WTC11 (cell line): ENCODE results near the gene SLC16A10. TPM values are rescaled to one million over a fixed set of nuclear protein-coding genes. Genes with fewer than 3 reads are reported as not detected.

ENCODE experiments used
- ATAC-seq: fragments of 200-7000 bp; cut with Tn5 transposase; 2 replicates; pipeline ENCODE4 v1.10.0; 2021; ENCODE audit warnings: mild to moderate bottlenecking, moderate library complexity
- CTCF ChIA-PET: fragments of 300-600 bp; sonication (Branson Sonifier 250); formaldehyde crosslinking; loops from one replicate; lab custom pipeline; 2021; ENCODE audit warnings: antibody characterized with exemption; lab: Charles Lee
- POLR2A ChIA-PET: fragments of 350-600 bp; sonication (Branson Sonifier 250); formaldehyde crosslinking; loops from one replicate; lab custom pipeline; 2021; ENCODE audit warnings: antibody characterized with exemption; lab: Charles Lee
- DNase-seq: peaks from one replicate; pipeline ENCODE4 v3.0.0; 2021; ENCODE audit warnings: low spot score
- H3K27ac Mint-ChIP-seq: 2 replicates; pipeline ENCODE4 v1.8.0; 2021; ENCODE audit warnings: mixed read lengths
- H3K27me3 Mint-ChIP-seq: 2 replicates; pipeline ENCODE4 v1.8.0; 2021; ENCODE audit warnings: low read depth, mild to moderate bottlenecking, moderate library complexity, mixed read lengths
- H3K36me3 Mint-ChIP-seq: 2 replicates; pipeline ENCODE4 v1.8.0; 2021; ENCODE audit warnings: mixed read lengths
- H3K4me1 Mint-ChIP-seq: 2 replicates; pipeline ENCODE4 v1.8.0; 2022; ENCODE audit warnings: mixed read lengths
- H3K4me3 Mint-ChIP-seq: 2 replicates; pipeline ENCODE4 v1.8.0; 2021; ENCODE audit warnings: mild to moderate bottlenecking, moderate library complexity, mixed read lengths
- H3K9me3 Mint-ChIP-seq: 2 replicates; pipeline ENCODE4 v1.8.0; 2021; ENCODE audit warnings: mixed read lengths
- ATF1 ChIP-seq: sonication (generic); formaldehyde crosslinking; IDR thresholded peaks from 2 replicates; pipeline ENCODE4 v1.8.1; 2023; ENCODE audit warnings: mild to moderate bottlenecking, moderate library complexity, missing genetic modification reagents
- CDX4 ChIP-seq: fragments of 250-450 bp; sonication (Bioruptor Pico); IDR thresholded peaks from 2 replicates; pipeline ENCODE4 v1.9.0; 2021; ENCODE audit warnings: moderate library complexity, mild to moderate bottlenecking, inconsistent platforms, borderline replicate concordance
- JUN ChIP-seq: sonication (generic); formaldehyde crosslinking; IDR thresholded peaks from 2 replicates; pipeline ENCODE4 v1.8.0; 2023; ENCODE audit warnings: mild to moderate bottlenecking, missing genetic modification reagents
- MXD4 ChIP-seq: fragments of 250-450 bp; sonication (Bioruptor Pico); IDR thresholded peaks from 2 replicates; pipeline ENCODE4 v1.8.0; 2021; ENCODE audit warnings: mild to moderate bottlenecking, moderate library complexity, borderline replicate concordance
- NFE2L1 ChIP-seq: sonication (generic); formaldehyde crosslinking; IDR thresholded peaks from 2 replicates; pipeline ENCODE4 v1.8.1; 2023; ENCODE audit warnings: missing genetic modification reagents
- SOX15 ChIP-seq: fragments of 250-450 bp; sonication (Bioruptor Pico); IDR thresholded peaks from 2 replicates; pipeline ENCODE4 v1.9.0; 2021; ENCODE audit warnings: mild to moderate bottlenecking
- TEAD1 ChIP-seq: sonication (generic); formaldehyde crosslinking; IDR thresholded peaks from 2 replicates; pipeline ENCODE4 v1.8.0; 2022; ENCODE audit warnings: mild to moderate bottlenecking, missing genetic modification reagents
- TP53 ChIP-seq: sonication (generic); formaldehyde crosslinking; IDR thresholded peaks from 2 replicates; pipeline ENCODE4 v1.8.1; 2023; ENCODE audit warnings: mild to moderate bottlenecking, missing genetic modification reagents
- ZMAT4 ChIP-seq: fragments of 250-450 bp; sonication (Bioruptor Pico); IDR thresholded peaks from 2 replicates; pipeline ENCODE4 v1.9.0; 2021; ENCODE audit warnings: mild to moderate bottlenecking
- ZNF121 ChIP-seq: sonication (generic); formaldehyde crosslinking; IDR thresholded peaks from 2 replicates; pipeline ENCODE4 v1.8.0; 2023; ENCODE audit warnings: missing genetic modification reagents
- ZNF317 ChIP-seq: sonication (generic); formaldehyde crosslinking; IDR thresholded peaks from 2 replicates; pipeline ENCODE4 v1.8.1; 2023; ENCODE audit warnings: low read depth, mild to moderate bottlenecking, moderate library complexity, missing genetic modification reagents, borderline replicate concordance
- ZNF396 ChIP-seq: fragments of 250-450 bp; sonication (Bioruptor Pico); IDR thresholded peaks from 2 replicates; pipeline ENCODE4 v1.8.0; 2021; ENCODE audit warnings: mild to moderate bottlenecking, moderate library complexity, borderline replicate concordance
- total RNA-seq: library from RNA; stranded (reverse); gene quantifications from 3 replicates; pipeline ENCODE4 v1.2.3, GENCODE V29; 2021
- TF ChIP-seq, protein P1 (sequence below): sonication (generic); formaldehyde crosslinking; IDR thresholded peaks from 2 replicates; pipeline ENCODE4 v1.8.0; 2023; ENCODE audit warnings: missing genetic modification reagents, mild to moderate bottlenecking, borderline replicate concordance
- TF ChIP-seq, protein P2 (sequence below): sonication (generic); formaldehyde crosslinking; IDR thresholded peaks from 2 replicates; pipeline ENCODE4 v1.8.1; 2023; ENCODE audit warnings: mild to moderate bottlenecking, moderate library complexity, missing genetic modification reagents
- TF ChIP-seq, protein P3 (sequence below): sonication (generic); formaldehyde crosslinking; IDR thresholded peaks from 2 replicates; pipeline ENCODE4 v1.8.1; 2022; ENCODE audit warnings: mild to moderate bottlenecking, moderate library complexity, missing genetic modification reagents
- TF ChIP-seq, protein P4 (sequence below): sonication (generic); formaldehyde crosslinking; IDR thresholded peaks from 2 replicates; pipeline ENCODE4 v1.8.0; 2023; ENCODE audit warnings: missing genetic modification reagents
- TF ChIP-seq, protein P5 (sequence below): sonication (generic); formaldehyde crosslinking; conservative IDR thresholded peaks from 2 replicates; pipeline ENCODE4 v1.8.1; 2022; ENCODE audit warnings: mild to moderate bottlenecking, missing genetic modification reagents
- TF ChIP-seq, protein P6 (sequence below): sonication (generic); formaldehyde crosslinking; IDR thresholded peaks from 2 replicates; pipeline ENCODE4 v1.8.1; 2022; ENCODE audit warnings: missing genetic modification reagents, borderline replicate concordance

The SLC16A10 gene
- total RNA-seq, 1 experiment from 2014 or later, result 18.4 TPM

DNA sequence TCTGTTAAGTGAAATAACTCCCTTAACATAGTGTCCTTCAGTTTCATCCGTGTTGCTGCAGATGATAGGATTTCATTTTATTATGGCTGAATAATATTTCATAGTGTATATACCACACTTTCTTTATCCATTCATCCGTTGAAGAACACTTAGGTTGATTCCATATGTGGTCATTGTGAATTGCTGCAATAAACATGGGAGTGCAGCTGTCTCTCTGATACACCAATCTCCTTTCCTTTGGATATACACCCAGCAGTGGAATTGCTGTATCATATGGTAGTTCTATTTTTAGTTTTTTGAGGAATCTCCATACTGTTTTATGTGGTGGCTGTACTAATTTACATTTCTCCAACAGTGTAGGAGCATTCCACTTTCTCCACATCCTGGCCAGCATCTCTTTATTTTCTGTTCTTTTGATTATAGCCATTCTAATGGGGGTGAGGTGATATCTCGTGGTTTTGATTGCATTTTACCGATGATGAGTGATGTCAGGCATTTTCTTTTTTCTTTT, 193.2 kb downstream of the SLC16A10 start:
- H3K9me3 Mint-ChIP-seq, result peaks cover 34% of the 10 kb centered on the region
- TF ChIP-seq, protein P1, sequence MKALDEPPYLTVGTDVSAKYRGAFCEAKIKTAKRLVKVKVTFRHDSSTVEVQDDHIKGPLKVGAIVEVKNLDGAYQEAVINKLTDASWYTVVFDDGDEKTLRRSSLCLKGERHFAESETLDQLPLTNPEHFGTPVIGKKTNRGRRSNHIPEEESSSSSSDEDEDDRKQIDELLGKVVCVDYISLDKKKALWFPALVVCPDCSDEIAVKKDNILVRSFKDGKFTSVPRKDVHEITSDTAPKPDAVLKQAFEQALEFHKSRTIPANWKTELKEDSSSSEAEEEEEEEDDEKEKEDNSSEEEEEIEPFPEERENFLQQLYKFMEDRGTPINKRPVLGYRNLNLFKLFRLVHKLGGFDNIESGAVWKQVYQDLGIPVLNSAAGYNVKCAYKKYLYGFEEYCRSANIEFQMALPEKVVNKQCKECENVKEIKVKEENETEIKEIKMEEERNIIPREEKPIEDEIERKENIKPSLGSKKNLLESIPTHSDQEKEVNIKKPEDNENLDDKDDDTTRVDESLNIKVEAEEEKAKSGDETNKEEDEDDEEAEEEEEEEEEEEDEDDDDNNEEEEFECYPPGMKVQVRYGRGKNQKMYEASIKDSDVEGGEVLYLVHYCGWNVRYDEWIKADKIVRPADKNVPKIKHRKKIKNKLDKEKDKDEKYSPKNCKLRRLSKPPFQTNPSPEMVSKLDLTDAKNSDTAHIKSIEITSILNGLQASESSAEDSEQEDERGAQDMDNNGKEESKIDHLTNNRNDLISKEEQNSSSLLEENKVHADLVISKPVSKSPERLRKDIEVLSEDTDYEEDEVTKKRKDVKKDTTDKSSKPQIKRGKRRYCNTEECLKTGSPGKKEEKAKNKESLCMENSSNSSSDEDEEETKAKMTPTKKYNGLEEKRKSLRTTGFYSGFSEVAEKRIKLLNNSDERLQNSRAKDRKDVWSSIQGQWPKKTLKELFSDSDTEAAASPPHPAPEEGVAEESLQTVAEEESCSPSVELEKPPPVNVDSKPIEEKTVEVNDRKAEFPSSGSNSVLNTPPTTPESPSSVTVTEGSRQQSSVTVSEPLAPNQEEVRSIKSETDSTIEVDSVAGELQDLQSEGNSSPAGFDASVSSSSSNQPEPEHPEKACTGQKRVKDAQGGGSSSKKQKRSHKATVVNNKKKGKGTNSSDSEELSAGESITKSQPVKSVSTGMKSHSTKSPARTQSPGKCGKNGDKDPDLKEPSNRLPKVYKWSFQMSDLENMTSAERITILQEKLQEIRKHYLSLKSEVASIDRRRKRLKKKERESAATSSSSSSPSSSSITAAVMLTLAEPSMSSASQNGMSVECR (CRISPR knock-in tag), result no peak
- TF ChIP-seq ZNF121 (CRISPR knock-in tag) (no peak), CDX4 (CRISPR knock-in tag) (no peak), ZNF396 (CRISPR knock-in tag) (no peak), ATF1 (CRISPR knock-in tag) (no peak), ZNF317 (CRISPR knock-in tag) (no peak), NFE2L1 (CRISPR knock-in tag) (no peak), JUN (CRISPR knock-in tag) (no peak), TEAD1 (CRISPR knock-in tag) (no peak), ZMAT4 (CRISPR knock-in tag) (no peak), MXD4 (CRISPR knock-in tag) (no peak), SOX15 (CRISPR knock-in tag) (no peak), TP53 (no peak)
- TF ChIP-seq, protein P2, sequence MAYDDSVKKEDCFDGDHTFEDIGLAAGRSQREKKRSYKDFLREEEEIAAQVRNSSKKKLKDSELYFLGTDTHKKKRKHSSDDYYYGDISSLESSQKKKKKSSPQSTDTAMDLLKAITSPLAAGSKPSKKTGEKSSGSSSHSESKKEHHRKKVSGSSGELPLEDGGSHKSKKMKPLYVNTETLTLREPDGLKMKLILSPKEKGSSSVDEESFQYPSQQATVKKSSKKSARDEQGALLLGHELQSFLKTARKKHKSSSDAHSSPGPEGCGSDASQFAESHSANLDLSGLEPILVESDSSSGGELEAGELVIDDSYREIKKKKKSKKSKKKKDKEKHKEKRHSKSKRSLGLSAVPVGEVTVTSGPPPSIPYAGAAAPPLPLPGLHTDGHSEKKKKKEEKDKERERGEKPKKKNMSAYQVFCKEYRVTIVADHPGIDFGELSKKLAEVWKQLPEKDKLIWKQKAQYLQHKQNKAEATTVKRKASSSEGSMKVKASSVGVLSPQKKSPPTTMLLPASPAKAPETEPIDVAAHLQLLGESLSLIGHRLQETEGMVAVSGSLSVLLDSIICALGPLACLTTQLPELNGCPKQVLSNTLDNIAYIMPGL (CRISPR knock-in tag), result no peak
- TF ChIP-seq, protein P3, sequence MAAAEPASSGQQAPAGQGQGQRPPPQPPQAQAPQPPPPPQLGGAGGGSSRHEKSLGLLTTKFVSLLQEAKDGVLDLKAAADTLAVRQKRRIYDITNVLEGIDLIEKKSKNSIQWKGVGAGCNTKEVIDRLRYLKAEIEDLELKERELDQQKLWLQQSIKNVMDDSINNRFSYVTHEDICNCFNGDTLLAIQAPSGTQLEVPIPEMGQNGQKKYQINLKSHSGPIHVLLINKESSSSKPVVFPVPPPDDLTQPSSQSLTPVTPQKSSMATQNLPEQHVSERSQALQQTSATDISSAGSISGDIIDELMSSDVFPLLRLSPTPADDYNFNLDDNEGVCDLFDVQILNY (CRISPR knock-in tag), result no peak
- TF ChIP-seq, protein P4, sequence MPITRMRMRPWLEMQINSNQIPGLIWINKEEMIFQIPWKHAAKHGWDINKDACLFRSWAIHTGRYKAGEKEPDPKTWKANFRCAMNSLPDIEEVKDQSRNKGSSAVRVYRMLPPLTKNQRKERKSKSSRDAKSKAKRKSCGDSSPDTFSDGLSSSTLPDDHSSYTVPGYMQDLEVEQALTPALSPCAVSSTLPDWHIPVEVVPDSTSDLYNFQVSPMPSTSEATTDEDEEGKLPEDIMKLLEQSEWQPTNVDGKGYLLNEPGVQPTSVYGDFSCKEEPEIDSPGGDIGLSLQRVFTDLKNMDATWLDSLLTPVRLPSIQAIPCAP, result no peak
- TF ChIP-seq, protein P5, sequence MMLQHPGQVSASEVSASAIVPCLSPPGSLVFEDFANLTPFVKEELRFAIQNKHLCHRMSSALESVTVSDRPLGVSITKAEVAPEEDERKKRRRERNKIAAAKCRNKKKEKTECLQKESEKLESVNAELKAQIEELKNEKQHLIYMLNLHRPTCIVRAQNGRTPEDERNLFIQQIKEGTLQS, result no peak
- TF ChIP-seq, protein P6, sequence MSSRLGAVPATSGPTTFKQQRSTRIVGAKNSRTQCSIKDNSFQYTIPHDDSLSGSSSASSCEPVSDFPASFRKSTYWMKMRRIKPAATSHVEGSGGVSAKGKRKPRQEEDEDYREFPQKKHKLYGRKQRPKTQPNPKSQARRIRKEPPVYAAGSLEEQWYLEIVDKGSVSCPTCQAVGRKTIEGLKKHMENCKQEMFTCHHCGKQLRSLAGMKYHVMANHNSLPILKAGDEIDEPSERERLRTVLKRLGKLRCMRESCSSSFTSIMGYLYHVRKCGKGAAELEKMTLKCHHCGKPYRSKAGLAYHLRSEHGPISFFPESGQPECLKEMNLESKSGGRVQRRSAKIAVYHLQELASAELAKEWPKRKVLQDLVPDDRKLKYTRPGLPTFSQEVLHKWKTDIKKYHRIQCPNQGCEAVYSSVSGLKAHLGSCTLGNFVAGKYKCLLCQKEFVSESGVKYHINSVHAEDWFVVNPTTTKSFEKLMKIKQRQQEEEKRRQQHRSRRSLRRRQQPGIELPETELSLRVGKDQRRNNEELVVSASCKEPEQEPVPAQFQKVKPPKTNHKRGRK (CRISPR knock-in tag), result no peak
- H3K4me1 Mint-ChIP-seq, result peaks cover 15% of the 10 kb centered on the region
- H3K36me3 Mint-ChIP-seq, result peaks cover 83% of the 10 kb centered on the region
- ATAC-seq (no peak), DNase-seq (no peak)
- H3K27ac Mint-ChIP-seq, result no peak overlapping the region
- H3K27me3 Mint-ChIP-seq, result no peaks in the 10 kb centered on the region
- POLR2A ChIA-PET, result no interaction called here
- no peak overlapping the region for H3K4me3 Mint-ChIP-seq
- CTCF ChIA-PET, result interaction anchor here (1.0 kb wide), 1 partner anchor 22 kb away, joined by 3 read pairs; no protein-coding TSS in a partner anchor

Other genes starting within 250 kb of the SLC16A10 start
- 90.2 to 122 TPM (median 90.7 TPM) in 3 replicates for gene AMD1, start 212.7 kb upstream of the SLC16A10 start, total RNA-seq
- gene GTF3C6, start 128.8 kb upstream of the SLC16A10 start, total RNA-seq, result 65.5 to 69.0 TPM (median 67.0 TPM) in 3 replicates
- 43.2 to 44.7 TPM (median 43.7 TPM) in 3 replicates for gene RPF2, start 105.5 kb upstream of the SLC16A10 start, total RNA-seq